Caco-2 (cell line): ENCODE results near the gene MEGF11. TPM values are rescaled to one million over a fixed set of nuclear protein-coding genes. Genes with fewer than 3 reads are reported as not detected.

Experiments used
- BruUV-seq: library from RNA; stranded (reverse); fragments of 400-500 nt; replicated peaks from 2 replicates; lab custom pipeline; 2021; lab: Mats Ljungman, UMichigan
- CTCF ChIA-PET: fragments of 300-600 bp; sonication (Branson Sonifier 250); formaldehyde crosslinking; loops from one replicate; lab custom pipeline; 2022; ENCODE audit warnings: antibody characterized with exemption; lab: Charles Lee
- POLR2A ChIA-PET: fragments of 300-600 bp; sonication (Branson Sonifier 250); formaldehyde crosslinking; loops from one replicate; lab custom pipeline; 2022; ENCODE audit warnings: antibody characterized with exemption; lab: Charles Lee
- DNase-seq, 2 experiments: peaks; one replicate each; pipeline versions ENCODE4 v3.0.0 to v3.0.0-alpha.2; 2020 to 2022
- H3K27me3 ChIP-seq: replicated peaks from 2 replicates; pipeline ENCODE4 v1.6.0; 2011; ENCODE audit warnings: low read length; ENCODE audit not compliant: control insufficient read depth, insufficient read depth
- H3K36me3 ChIP-seq: 2 replicates; pipeline ENCODE4 v1.5.1; 2011; ENCODE audit warnings: low read length; ENCODE audit not compliant: control insufficient read depth, insufficient read depth
- H3K4me1 ChIP-seq: fragments of 250-450 bp; sonication (Bioruptor Pico); 2 replicates; pipeline ENCODE4 v1.5.1; 2020; ENCODE audit warnings: mild to moderate bottlenecking
- H3K4me3 ChIP-seq: 2 replicates; pipeline ENCODE4 v1.5.1; 2011; ENCODE audit warnings: low read depth, mild to moderate bottlenecking, control low read depth, low read length
- H3K9me3 ChIP-seq: fragments of 250-450 bp; sonication (Bioruptor Pico); 2 replicates; pipeline ENCODE4 v1.5.1; 2020; ENCODE audit warnings: mild to moderate bottlenecking, moderate library complexity
- H3K27ac Mint-ChIP-seq: one replicate; pipeline ENCODE4 v1.8.0; 2022; ENCODE audit warnings: mixed read lengths; ENCODE audit not compliant: unreplicated experiment
- H3K27me3 Mint-ChIP-seq: one replicate; pipeline ENCODE4 v1.8.0; 2022; ENCODE audit warnings: mixed read lengths; ENCODE audit not compliant: insufficient read depth, unreplicated experiment
- H3K36me3 Mint-ChIP-seq: one replicate; pipeline ENCODE4 v1.8.0; 2022; ENCODE audit warnings: mild to moderate bottlenecking, mixed read lengths; ENCODE audit not compliant: insufficient read depth, unreplicated experiment
- H3K4me1 Mint-ChIP-seq: one replicate; pipeline ENCODE4 v1.8.0; 2022; ENCODE audit warnings: low read depth, mixed read lengths; ENCODE audit not compliant: unreplicated experiment
- H3K4me3 Mint-ChIP-seq: one replicate; pipeline ENCODE4 v1.8.0; 2022; ENCODE audit warnings: mild to moderate bottlenecking, moderate library complexity, mixed read lengths; ENCODE audit not compliant: unreplicated experiment
- H3K9me3 Mint-ChIP-seq: one replicate; pipeline ENCODE4 v1.8.0; 2022; ENCODE audit warnings: mixed read lengths; ENCODE audit not compliant: unreplicated experiment
- CTCF ChIP-seq, 2 experiments: fragments of 200-600 bp in 1 of 2; IDR thresholded peaks; 1 replicate in 1 of 2; 2 replicates in 1 of 2; pipeline versions ENCODE4 v1.5.1 to v1.8.0; 2011 to 2022; ENCODE audit warnings: antibody characterized with exemption in 1 of 2, control low read depth in 1 of 2, inconsistent platforms in 1 of 2, low read depth in 1 of 2, low read length in 1 of 2, mild to moderate bottlenecking in 1 of 2, moderate library complexity in 1 of 2; ENCODE audit not compliant: insufficient read depth in 1 of 2, severe bottlenecking in 1 of 2, unreplicated experiment in 1 of 2
- intact Hi-C: fragments of 100-400 bp; cut with micrococcal nuclease; formaldehyde crosslinking; loops from one replicate; pipeline ENCODE4 v1.10.0; 2022; ENCODE audit not compliant: unreplicated experiment
- total RNA-seq: library from RNA; stranded (reverse); gene quantifications from 2 replicates; pipeline ENCODE4 v1.2.3, GENCODE V29; 2022

MEGF11 gene
- total RNA-seq, 1 experiment from 2014 or later = 0.66 TPM

GRCh38 chr15:66184936-66185790 is 68.4 kb downstream of the MEGF11 start:
- 0 out of 2 replicates have a peak, but pooled peaks cover 1% of the 10 kb centered on the region for H3K27me3 ChIP-seq
- no peaks in the 10 kb centered on the region for H3K9me3 ChIP-seq
- Mint-ChIP-seq H3K4me3 (no peak overlapping the region), H3K9me3 (no peaks in the 10 kb centered on the region), H3K27ac (no peak overlapping the region), H3K27me3 (peaks cover 30% of the 10 kb centered on the region), H3K4me1 (no peaks in the 10 kb centered on the region), H3K36me3 (no peaks in the 10 kb centered on the region)
- DNase-seq = no peak
- POLR2A ChIA-PET = no interaction called here
- no peak for TF ChIP-seq CTCF (IDR thresholded peaks at IDR 0.05; ENCODE audit: insufficient read depth in 1 of 2, low read depth in 1 of 2, low read length in 1 of 2, severe bottlenecking in 1 of 2, unreplicated experiment in 1 of 2)
- CTCF ChIA-PET = no interaction called here
- H3K36me3 ChIP-seq = no peaks in the 10 kb centered on the region
- H3K4me1 ChIP-seq = peaks cover 6% of the 10 kb centered on the region; the same call in 1 of the 2 replicates
- BruUV-seq = no TSS peak
- no peak overlapping the region for H3K4me3 ChIP-seq
- intact Hi-C loops = no loop called here

DNA sequence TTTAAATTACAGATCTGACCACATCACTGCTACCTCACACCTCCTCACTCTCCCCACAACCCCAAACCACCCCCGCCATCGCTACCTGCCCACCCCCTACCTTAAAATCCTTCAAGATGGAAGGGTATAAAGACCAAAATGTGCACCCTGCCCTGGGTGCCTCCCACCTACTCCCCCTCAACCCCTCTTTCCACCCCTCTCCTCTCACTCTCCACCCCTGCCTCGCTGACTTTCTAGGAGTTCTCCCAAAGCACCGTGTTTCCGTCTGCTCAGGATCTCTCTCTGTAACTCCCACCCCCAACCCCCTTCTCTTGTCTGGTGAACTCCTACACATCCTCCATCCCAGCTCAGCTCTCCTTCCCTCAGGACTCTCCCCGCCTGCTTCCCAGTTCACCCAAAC is 69.1 kb downstream of the MEGF11 start:
- no peak for TF ChIP-seq CTCF (IDR thresholded peaks at IDR 0.05; ENCODE audit: insufficient read depth in 1 of 2, low read depth in 1 of 2, low read length in 1 of 2, severe bottlenecking in 1 of 2, unreplicated experiment in 1 of 2)
- no peak for DNase-seq
- no peaks in the 10 kb centered on the region for H3K36me3 Mint-ChIP-seq
- no peaks in the 10 kb centered on the region for H3K36me3 ChIP-seq
- H3K9me3 ChIP-seq = no peaks in the 10 kb centered on the region
- no peak overlapping the region for H3K4me3 ChIP-seq
- no peak overlapping the region for H3K27ac Mint-ChIP-seq
- H3K4me1 Mint-ChIP-seq = no peaks in the 10 kb centered on the region
- H3K4me3 Mint-ChIP-seq = no peak overlapping the region
- H3K27me3 ChIP-seq = 0 out of 2 replicates have a peak, but pooled peaks cover 1% of the 10 kb centered on the region
- peaks cover 30% of the 10 kb centered on the region for H3K27me3 Mint-ChIP-seq
- peaks cover 6% of the 10 kb centered on the region; the same call in 1 of the 2 replicates for H3K4me1 ChIP-seq
- ChIA-PET CTCF (no interaction called here), POLR2A (no interaction called here)
- intact Hi-C loops = no loop called here
- no peaks in the 10 kb centered on the region for H3K9me3 Mint-ChIP-seq
- BruUV-seq = no TSS peak

DNA sequence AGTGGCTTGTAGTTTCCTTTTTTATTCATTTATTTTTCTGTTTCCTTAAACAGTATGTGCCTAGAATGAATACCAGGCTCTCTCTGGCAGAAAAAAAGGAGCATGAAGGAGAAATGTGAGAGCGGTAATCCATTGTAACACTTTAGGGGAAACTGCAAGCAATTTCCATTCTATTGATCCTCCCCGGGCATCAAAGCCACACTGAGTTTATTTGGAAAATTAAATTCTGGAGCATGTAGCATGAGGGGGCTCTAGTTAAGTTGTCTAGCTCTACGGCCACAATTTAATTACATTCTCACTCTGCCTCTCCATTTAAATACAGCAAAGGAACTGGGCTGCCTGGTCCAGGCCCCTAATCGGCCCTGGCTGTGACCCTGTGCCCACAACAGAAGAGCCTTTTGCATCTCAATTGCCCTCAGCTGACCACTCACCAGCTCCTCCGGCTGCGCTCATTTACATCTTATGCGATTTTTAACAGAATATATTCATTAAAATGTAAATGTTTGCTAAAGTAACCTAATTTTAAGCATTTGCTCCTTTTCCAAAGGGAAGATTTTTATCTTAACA is 72.9 kb downstream of the MEGF11 start:
- Histone ChIP-seq H3K36me3 (no peaks in the 10 kb centered on the region), H3K27me3 (peaks cover 1% of the 10 kb centered on the region; the same call in 1 of the 2 replicates), H3K9me3 (no peaks in the 10 kb centered on the region), H3K4me3 (no peak overlapping the region), H3K4me1 (peaks cover 6% of the 10 kb centered on the region; the same call in 1 of the 2 replicates)
- POLR2A ChIA-PET = no interaction called here
- TF ChIP-seq CTCF (IDR thresholded peaks at IDR 0.05; ENCODE audit: insufficient read depth in 1 of 2, low read depth in 1 of 2, low read length in 1 of 2, severe bottlenecking in 1 of 2, unreplicated experiment in 1 of 2) = no peak
- Mint-ChIP-seq H3K27ac (no peak overlapping the region), H3K36me3 (no peaks in the 10 kb centered on the region), H3K4me1 (no peaks in the 10 kb centered on the region), H3K9me3 (no peaks in the 10 kb centered on the region), H3K4me3 (no peak overlapping the region), H3K27me3 (peaks cover 30% of the 10 kb centered on the region)
- DNase-seq = no peak
- intact Hi-C loops = no loop called here
- BruUV-seq = no TSS peak
- CTCF ChIA-PET = interaction anchor here (1.0 kb wide), 1 partner anchor 16 kb away, joined by 4 read pairs; no protein-coding TSS in a partner anchor
